ENCODE results near the gene ACP2. TPM values are rescaled to one million over a fixed set of nuclear protein-coding genes. Genes with fewer than 3 reads are reported as not detected.
"Not testable (repeated sequence)": the region's sequence is repeated elsewhere in the genome, so short reads cannot be mapped to it uniquely, and the experiment has no call there.

ACP2 gene
- polyA plus RNA-seq, 1 of the 3 experiments (the other 2 are of a cell fraction) = 17.5 TPM

DNA sequence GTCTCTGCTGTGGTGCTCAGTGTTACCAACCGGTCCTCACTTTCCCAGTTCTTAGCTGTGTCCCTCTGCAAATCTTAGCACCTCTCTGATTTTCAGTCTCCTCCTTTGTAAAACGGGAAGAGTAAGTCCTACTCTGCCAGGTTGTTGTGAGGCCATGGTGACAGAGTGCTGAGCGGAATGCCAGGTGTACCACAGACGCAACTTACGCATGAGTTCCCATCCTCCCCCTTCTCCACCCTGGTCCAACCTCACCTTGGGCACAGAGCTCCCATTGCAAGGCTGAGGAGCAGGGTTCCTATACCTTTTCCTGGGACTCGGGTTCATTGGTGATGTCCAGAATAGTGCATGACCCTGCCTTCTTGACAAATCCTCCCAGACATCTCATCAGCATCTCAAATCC is 41.2 kb downstream of the ACP2 start:
- H3K9me3 ChIP-seq = no peaks in the 10 kb centered on the region
- no peak for DNase-seq
- H2AFZ ChIP-seq (ENCODE audit: low read depth) = no peak overlapping the region
- H3F3A ChIP-seq (replicated peaks; ENCODE audit: insufficient read depth) = no peaks in the 10 kb centered on the region
- POLR2A ChIA-PET = no interaction called here
- H4K20me1 ChIP-seq (ENCODE audit: insufficient read depth) = no peaks in the 10 kb centered on the region
- CTCF ChIA-PET = interaction anchor here (3.5 kb wide), 1 partner anchor 19 kb away, joined by 13 read pairs; no protein-coding TSS in a partner anchor
- no peaks in the 10 kb centered on the region for H3K79me2 ChIP-seq (ENCODE audit: insufficient read depth)
- no peak overlapping the region for H3K4me3 ChIP-seq (ENCODE audit: low read depth in 2 of 2, low read length in 1 of 2)
- no peaks in the 10 kb centered on the region for H3K36me3 ChIP-seq (replicated peaks in 1 of 2; ENCODE audit: control insufficient read depth in 1 of 2, insufficient read depth in 2 of 2, low read length in 1 of 2)
- H3K9me2 ChIP-seq = no peaks in the 10 kb centered on the region
- TF ChIP-seq RAD21 (IDR thresholded peaks at IDR 0.05; ENCODE audit: low read length) (no peak), POLR2AphosphoS5 (IDR thresholded peaks at IDR 0.05; ENCODE audit: low read depth, low read length) (no peak), RFX5 (IDR thresholded peaks at IDR 0.05; ENCODE audit: low read length) (no peak), FOXM1 (IDR thresholded peaks at IDR 0.05; ENCODE audit: low read depth) (no peak), FOXJ3 (CRISPR knock-in tag; IDR thresholded peaks at IDR 0.05) (no peak), GABPA (IDR thresholded peaks at IDR 0.05; ENCODE audit: low read depth) (no peak), FOSL2 (IDR thresholded peaks at IDR 0.05; ENCODE audit: borderline replicate concordance, low read depth) (no peak), TAF1 (IDR thresholded peaks at IDR 0.05; ENCODE audit: borderline replicate concordance, low read depth, low read length) (no peak), SIN3A (IDR thresholded peaks at IDR 0.05; ENCODE audit: borderline replicate concordance, low read depth, low read length) (no peak), SMC3 (IDR thresholded peaks at IDR 0.05; ENCODE audit: low read depth, low read length) (no peak), CHD2 (IDR thresholded peaks at IDR 0.05; ENCODE audit: low read length, partially characterized antibody) (no peak), MXI1 (IDR thresholded peaks at IDR 0.05; ENCODE audit: low read depth, low read length) (no peak), RCOR1 (IDR thresholded peaks at IDR 0.05; ENCODE audit: low read length) (no peak), JUND (IDR thresholded peaks at IDR 0.05) (no peak), MAX (IDR thresholded peaks at IDR 0.05; ENCODE audit: low read depth) (no peak), GATA2 (CRISPR knock-in tag; IDR thresholded peaks at IDR 0.05) (no peak)
- TF ChIP-seq, protein P1, sequence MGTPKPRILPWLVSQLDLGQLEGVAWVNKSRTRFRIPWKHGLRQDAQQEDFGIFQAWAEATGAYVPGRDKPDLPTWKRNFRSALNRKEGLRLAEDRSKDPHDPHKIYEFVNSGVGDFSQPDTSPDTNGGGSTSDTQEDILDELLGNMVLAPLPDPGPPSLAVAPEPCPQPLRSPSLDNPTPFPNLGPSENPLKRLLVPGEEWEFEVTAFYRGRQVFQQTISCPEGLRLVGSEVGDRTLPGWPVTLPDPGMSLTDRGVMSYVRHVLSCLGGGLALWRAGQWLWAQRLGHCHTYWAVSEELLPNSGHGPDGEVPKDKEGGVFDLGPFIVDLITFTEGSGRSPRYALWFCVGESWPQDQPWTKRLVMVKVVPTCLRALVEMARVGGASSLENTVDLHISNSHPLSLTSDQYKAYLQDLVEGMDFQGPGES (IDR thresholded peaks at IDR 0.05; ENCODE audit: low read depth, low read length) = no peak
- TF ChIP-seq, protein P2, sequence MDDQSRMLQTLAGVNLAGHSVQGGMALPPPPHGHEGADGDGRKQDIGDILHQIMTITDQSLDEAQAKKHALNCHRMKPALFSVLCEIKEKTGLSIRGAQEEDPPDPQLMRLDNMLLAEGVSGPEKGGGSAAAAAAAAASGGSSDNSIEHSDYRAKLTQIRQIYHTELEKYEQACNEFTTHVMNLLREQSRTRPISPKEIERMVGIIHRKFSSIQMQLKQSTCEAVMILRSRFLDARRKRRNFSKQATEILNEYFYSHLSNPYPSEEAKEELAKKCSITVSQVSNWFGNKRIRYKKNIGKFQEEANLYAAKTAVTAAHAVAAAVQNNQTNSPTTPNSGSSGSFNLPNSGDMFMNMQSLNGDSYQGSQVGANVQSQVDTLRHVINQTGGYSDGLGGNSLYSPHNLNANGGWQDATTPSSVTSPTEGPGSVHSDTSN (IDR thresholded peaks at IDR 0.05) = no peak
- no peak overlapping the region for H3K4me2 ChIP-seq
- peaks cover 0 to 4% of the 10 kb centered on the region in 2 experiments; a peak in 2 of 4 replicates for H3K4me1 ChIP-seq (ENCODE audit: control insufficient read depth in 1 of 2, insufficient read depth in 2 of 2, low read depth in 1 of 2, low read length in 1 of 2)
- WGBS (ENCODE audit: low lambda C conversion rate) = 88% methylated on average over 6 of the region's 6 CpGs
- no peak overlapping the region for H3K9ac ChIP-seq
- no peak overlapping the region for H3K27ac ChIP-seq (ENCODE audit: low read depth in 2 of 2, low read length in 1 of 2)
- H3K27me3 ChIP-seq (ENCODE audit: insufficient read depth) = no peaks in the 10 kb centered on the region

GRCh38 chr11:47206577-47206976 is 42.0 kb downstream of the ACP2 start:
- H3K9me2 ChIP-seq, POLR2A ChIA-PET: not testable (repeated sequence)
- CTCF ChIA-PET = interaction anchor here (3.5 kb wide), 1 partner anchor 18 kb away, joined by 13 read pairs; no protein-coding TSS in a partner anchor

More at GRCh38 chr11:47206577-47206976, 42.0 kb downstream of the ACP2 start:
- H3K36me3 ChIP-seq (replicated peaks in 1 of 2; ENCODE audit: control insufficient read depth in 1 of 2, insufficient read depth in 2 of 2, low read length in 1 of 2); H3K4me2 ChIP-seq; H3K79me2 ChIP-seq (ENCODE audit: insufficient read depth); H3K4me1 ChIP-seq (ENCODE audit: control insufficient read depth in 1 of 2, insufficient read depth in 2 of 2, low read depth in 1 of 2, low read length in 1 of 2); H2AFZ ChIP-seq (ENCODE audit: low read depth); H3F3A ChIP-seq (replicated peaks; ENCODE audit: insufficient read depth); H3K4me3 ChIP-seq (ENCODE audit: low read depth in 2 of 2, low read length in 1 of 2); H3K9me3 ChIP-seq; H3K27ac ChIP-seq (ENCODE audit: low read depth in 2 of 2, low read length in 1 of 2); H3K9ac ChIP-seq; DNase-seq; H3K27me3 ChIP-seq (ENCODE audit: insufficient read depth); H4K20me1 ChIP-seq (ENCODE audit: insufficient read depth): not testable (repeated sequence)
- WGBS (ENCODE audit: low lambda C conversion rate) = 89% methylated on average over 5 of the region's 5 CpGs

Measured in SK-N-SH (cell line).